ENCODE measurements around the gene RPP14. TPM values are rescaled to one million over a fixed set of nuclear protein-coding genes. Genes with fewer than 3 reads are reported as not detected.

The RPP14 gene
- total and polyA plus RNA-seq, 10 of the 15 experiments (the other 5 are each of a cell fraction or from before 2014, with no cell fraction given), result 9.1 to 21.2 (median 12.7) TPM

DNA sequence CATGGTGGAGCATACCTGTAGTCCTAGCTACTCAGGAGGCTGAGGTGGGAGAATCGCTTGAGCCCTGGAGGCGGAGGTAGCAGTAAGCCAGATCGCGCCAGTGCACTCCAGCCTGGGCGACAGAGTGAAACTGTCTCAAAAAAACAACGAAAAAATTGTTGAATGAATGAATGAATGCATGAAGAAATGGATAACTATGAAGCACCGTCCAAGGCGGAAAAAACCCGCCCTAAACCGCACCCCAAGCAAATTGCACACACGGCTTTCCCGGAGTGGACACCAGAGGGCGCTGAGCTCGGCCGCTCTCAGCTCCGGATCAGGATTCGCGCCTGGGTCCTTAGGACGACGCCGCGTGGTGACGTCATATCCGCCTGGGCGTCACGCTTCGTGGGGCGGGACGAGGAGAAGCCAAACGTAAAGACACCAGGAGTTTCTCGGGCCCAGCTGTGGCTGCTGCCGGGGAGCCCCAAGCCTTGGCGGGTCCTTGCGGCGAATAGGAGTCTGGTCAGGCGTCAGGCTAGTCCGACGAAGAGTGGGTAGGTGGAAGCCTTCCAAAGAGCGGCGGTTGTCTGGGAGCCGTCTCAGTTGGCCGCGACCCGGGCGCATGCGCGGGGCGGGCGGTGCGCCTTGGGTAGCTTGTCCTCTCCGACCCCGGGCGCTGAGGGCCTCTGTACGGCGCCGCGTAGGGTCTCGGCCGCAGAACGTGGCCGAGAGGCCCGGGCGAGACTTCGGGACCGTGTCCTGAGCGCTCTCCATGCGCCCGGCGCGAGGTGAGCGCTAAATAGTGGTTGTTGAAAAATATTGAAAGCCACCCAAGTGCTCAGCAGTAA, at the start of gene RPP14, which contains the start of gene HTD2 (continued):
- TF ChIP-seq CUX1 (IDR thresholded peaks at IDR 0.05; ENCODE audit: insufficient replicate concordance, low read depth, low read length) (no peak), ZNF207 (IDR thresholded peaks at IDR 0.05; ENCODE audit: borderline replicate concordance) (peak; percentile 93), ZBTB40 (IDR thresholded peaks at IDR 0.05; ENCODE audit: borderline replicate concordance) (peak; percentile 92), PML (IDR thresholded peaks at IDR 0.05; ENCODE audit: low read length) (0 out of 2 replicates have a peak, but pooled peaks have one; percentile 80), FOS (IDR thresholded peaks at IDR 0.05; ENCODE audit: borderline replicate concordance, extremely low read depth, insufficient read length) (no peak), NR2C1 (IDR thresholded peaks at IDR 0.05) (peak; percentile 43; the same call in 1 of the 2 replicates), MEF2A (IDR thresholded peaks at IDR 0.05; ENCODE audit: insufficient read depth, low read depth, low read length) (0 out of 2 replicates have a peak, but pooled peaks have one; percentile 45), RCOR1 (conservative IDR thresholded peaks at IDR 0.05; ENCODE audit: low read depth, low read length) (no peak), BMI1 (IDR thresholded peaks at IDR 0.05; ENCODE audit: borderline replicate concordance) (no peak), ASH2L (IDR thresholded peaks at IDR 0.05; ENCODE audit: borderline replicate concordance, low read depth) (peak; percentile 94; the same call in 1 of the 2 replicates), PAX8 (IDR thresholded peaks at IDR 0.05) (no peak), CEBPB (IDR thresholded peaks at IDR 0.05; ENCODE audit: borderline replicate concordance in 1 of 2, low read depth in 2 of 2, low read length in 2 of 2) (no peak)
- TF ChIP-seq, protein P1, sequence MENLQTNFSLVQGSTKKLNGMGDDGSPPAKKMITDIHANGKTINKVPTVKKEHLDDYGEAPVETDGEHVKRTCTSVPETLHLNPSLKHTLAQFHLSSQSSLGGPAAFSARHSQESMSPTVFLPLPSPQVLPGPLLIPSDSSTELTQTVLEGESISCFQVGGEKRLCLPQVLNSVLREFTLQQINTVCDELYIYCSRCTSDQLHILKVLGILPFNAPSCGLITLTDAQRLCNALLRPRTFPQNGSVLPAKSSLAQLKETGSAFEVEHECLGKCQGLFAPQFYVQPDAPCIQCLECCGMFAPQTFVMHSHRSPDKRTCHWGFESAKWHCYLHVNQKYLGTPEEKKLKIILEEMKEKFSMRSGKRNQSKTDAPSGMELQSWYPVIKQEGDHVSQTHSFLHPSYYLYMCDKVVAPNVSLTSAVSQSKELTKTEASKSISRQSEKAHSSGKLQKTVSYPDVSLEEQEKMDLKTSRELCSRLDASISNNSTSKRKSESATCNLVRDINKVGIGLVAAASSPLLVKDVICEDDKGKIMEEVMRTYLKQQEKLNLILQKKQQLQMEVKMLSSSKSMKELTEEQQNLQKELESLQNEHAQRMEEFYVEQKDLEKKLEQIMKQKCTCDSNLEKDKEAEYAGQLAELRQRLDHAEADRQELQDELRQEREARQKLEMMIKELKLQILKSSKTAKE (IDR thresholded peaks at IDR 0.05; ENCODE audit: low read depth, poor library complexity, severe bottlenecking), result peak; percentile 35
- TF ChIP-seq, protein P2, sequence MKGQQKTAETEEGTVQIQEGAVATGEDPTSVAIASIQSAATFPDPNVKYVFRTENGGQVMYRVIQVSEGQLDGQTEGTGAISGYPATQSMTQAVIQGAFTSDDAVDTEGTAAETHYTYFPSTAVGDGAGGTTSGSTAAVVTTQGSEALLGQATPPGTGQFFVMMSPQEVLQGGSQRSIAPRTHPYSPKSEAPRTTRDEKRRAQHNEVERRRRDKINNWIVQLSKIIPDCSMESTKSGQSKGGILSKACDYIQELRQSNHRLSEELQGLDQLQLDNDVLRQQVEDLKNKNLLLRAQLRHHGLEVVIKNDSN (IDR thresholded peaks at IDR 0.05; ENCODE audit: borderline replicate concordance, extremely low read length, insufficient read depth, low read depth, low read length), result no peak

Data from GM12878 (cell line).